GM21447 (cell line): Measurements from ENCODE around the gene GPLD1.
"Not testable (repeated sequence)": the region's sequence is repeated elsewhere in the genome, so short reads cannot be mapped to it uniquely, and the experiment has no call there.

Source experiments
- ATAC-seq: cut with Tn5 transposase; IDR thresholded peaks from one replicate; pipeline ENCODE4 v1.9.1; 2021; ENCODE audit not compliant: unreplicated experiment

The GPLD1 gene

DNA sequence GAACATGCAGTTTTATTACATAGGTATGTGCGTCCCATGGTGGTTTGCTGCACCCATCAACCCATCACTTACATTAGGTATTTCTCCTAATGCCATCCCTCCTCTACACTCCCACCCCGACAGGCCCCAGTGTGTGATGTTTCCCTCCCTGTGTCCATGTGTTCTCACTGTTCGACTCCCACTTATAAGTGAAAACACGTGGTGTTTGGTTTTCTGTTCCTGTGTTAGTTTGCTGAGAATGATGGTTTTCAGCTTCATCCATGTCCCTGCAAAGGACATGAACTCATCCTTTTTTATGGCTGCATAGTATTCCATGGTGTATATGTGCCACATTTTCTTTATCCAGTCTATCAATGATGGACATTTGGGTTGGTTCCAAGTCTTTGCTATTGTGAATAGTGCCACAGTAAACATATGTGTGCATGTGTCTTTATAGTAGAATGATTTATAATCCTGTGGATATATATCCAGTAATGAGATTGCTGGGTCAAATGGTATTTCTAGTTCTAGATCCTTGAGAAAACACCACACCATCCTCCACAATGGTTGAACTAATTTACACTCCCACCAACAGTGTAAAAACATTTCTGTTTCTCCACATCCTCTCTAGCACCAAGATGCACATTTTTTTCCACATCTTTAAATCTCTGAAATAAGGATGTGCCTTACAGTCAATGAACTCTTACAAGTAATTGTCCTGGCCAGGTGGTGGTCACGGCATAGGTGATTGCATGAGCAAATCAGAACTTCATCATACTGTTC, 104.8 kb downstream of the GPLD1 start:
- not testable (repeated sequence) for ATAC-seq

DNA sequence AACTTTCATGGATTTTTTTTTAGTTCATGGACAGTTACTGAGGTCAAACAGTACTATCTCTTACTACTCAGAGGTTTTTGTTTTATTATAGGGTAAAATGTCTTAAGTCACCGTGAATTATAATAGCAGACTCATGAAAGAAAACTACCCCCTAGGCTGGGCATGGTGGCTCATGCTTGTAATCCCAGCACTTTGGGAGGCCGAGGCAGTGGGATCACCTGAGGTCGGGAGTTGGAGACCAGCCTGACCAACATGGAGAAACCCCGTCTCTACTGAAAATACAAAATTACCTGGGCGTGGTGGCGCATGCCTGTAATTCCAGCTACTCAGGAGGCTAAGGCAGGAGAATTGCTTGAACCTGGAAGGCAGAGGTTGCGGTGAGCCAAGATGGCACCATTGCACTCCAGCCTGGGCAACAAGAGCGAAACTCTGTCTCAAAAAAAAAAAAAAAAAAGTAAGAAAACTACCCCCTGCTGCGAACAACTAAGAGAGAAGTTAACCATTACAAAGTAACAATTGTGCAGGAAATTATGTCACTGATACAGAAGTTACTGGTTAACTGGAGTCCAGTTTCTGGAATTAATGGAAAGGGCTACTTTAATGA, 106.4 kb downstream of the GPLD1 start:
- not testable (repeated sequence) for ATAC-seq

DNA sequence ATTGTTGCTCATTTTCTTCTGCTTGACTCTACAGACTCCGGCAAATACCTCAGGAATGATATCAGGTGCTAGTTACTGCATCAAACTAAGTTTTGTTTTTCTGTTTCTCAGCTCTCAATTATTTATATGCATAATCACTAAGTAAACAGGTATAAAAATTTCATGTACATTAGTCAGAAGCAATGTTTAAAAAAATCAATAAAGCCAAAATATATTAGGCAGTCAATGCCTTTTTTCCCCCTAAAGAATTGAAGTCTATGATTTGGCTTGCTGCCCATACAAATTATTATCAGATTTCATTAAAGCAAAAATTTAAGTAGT, 107.2 kb downstream of the GPLD1 start:
- ATAC-seq, result no peak

DNA sequence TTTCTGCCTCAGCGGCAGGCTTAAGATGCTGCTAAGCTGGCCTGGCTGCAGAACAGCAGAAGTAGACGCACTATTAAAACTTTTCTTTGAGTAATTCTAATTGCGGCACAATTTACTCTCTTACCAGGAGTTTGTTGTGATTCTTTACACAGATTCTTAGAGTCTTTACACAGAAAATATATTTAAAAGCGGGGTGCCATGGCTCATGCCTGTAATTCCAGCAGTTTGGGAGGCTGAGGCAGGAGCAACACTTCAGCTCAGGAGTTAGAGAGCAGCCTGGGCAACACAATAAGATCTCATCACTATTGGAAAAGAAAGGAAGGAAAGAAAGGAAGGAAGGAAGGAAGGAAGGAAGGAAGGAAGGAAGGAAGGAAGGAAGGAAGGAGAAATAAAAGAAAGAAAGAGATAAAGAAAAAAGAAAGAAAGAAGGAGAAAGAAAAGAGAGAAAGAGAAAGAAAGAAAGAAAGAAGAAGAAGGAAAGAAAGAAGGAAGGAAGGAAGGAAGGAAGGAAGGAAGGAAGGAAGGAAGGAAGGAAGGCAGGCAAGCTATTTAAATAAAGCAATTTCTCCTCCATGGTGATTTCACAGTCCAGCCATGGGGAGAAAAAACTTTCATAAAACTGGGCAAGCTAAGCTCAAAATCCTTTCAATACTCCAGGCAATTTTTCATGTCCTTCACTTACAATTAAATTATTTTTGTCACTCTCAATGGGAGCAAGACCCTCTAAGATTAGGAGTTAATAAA, 107.7 kb downstream of the GPLD1 start:
- no peak for ATAC-seq

DNA sequence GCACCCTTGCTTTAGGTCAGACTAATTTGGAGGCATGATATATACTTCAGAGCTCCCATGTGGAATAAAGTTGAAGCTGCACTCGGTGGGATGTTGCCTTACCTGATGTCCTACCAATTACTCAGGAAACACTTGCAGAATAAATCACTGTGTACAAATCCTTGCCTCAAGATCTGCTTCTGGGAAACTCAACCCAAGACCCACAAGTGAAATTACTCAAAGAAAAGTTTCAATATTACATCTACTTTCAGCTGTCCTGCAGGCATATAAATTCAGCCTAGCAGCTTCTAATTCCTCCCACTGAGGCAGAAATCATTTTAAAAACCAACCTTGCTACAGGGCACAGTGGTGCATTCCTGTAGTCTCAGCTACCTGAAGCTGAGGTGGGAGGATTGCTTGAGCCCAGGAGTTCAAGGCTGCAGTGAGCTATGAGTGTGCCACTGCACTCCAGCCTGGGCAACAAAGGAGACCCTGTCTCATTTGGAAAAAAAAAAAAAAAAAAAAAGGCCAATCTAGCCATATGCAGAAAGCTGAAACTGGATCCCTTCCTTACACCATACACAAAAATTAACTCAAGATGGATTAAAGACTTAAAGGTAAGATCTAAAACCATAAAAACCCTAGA, 110.8 kb downstream of the GPLD1 start:
- ATAC-seq, result no peak
